GM23248 (cell line): ENCODE results near the gene CRYBB1. TPM values are rescaled to one million over a fixed set of nuclear protein-coding genes. Genes with fewer than 3 reads are reported as not detected.

ENCODE experiments used
- DNase-seq: peaks from one replicate; pipeline ENCODE4 v3.0.0-alpha.2; 2015
- H2AFZ ChIP-seq: fragments of 200-600 bp; sonication (generic); 2 replicates; pipeline ENCODE4 v1.6.1; 2016; ENCODE audit warnings: antibody characterized with exemption
- H3F3A ChIP-seq: fragments of 200-600 bp; sonication (generic); 2 replicates; pipeline ENCODE4 v1.6.1; 2016; ENCODE audit warnings: mild to moderate bottlenecking, antibody characterized with exemption, mixed run types; ENCODE audit not compliant: insufficient read depth
- H3K27ac ChIP-seq: fragments of 200-600 bp; sonication (generic); 2 replicates; pipeline ENCODE4 v1.5.1; 2016; ENCODE audit warnings: mild to moderate bottlenecking
- H3K27me3 ChIP-seq: fragments of 200-600 bp; sonication (generic); replicated peaks from 2 replicates; pipeline ENCODE4 v1.6.1; 2016; ENCODE audit warnings: mild to moderate bottlenecking; ENCODE audit not compliant: insufficient read depth
- H3K36me3 ChIP-seq: fragments of 200-600 bp; sonication (generic); 2 replicates; pipeline ENCODE4 v1.6.1; 2016; ENCODE audit warnings: low read depth, mild to moderate bottlenecking
- H3K4me1 ChIP-seq: fragments of 200-600 bp; sonication (generic); 2 replicates; pipeline ENCODE4 v1.6.1; 2016; ENCODE audit warnings: mild to moderate bottlenecking; ENCODE audit not compliant: insufficient read depth
- H3K4me2 ChIP-seq: fragments of 200-600 bp; sonication (generic); one replicate; pipeline ENCODE4 v1.6.1; 2016; ENCODE audit warnings: mild to moderate bottlenecking; ENCODE audit not compliant: unreplicated experiment
- H3K4me3 ChIP-seq: fragments of 200-600 bp; sonication (generic); 2 replicates; pipeline ENCODE4 v1.5.1; 2016; ENCODE audit warnings: mild to moderate bottlenecking
- H3K79me2 ChIP-seq: fragments of 200-600 bp; sonication (generic); 2 replicates; pipeline ENCODE4 v1.6.1; 2016; ENCODE audit warnings: mild to moderate bottlenecking; ENCODE audit not compliant: insufficient read depth
- H3K9ac ChIP-seq: fragments of 200-600 bp; sonication (generic); 2 replicates; pipeline ENCODE4 v1.6.1; 2016; ENCODE audit warnings: mild to moderate bottlenecking
- H3K9me2 ChIP-seq: fragments of 200-600 bp; sonication (generic); 2 replicates; pipeline ENCODE4 v1.6.1; 2016; ENCODE audit warnings: mixed run types, mild to moderate bottlenecking, moderate library complexity; ENCODE audit not compliant: insufficient read depth
- H3K9me3 ChIP-seq: fragments of 200-600 bp; sonication (generic); one replicate; pipeline ENCODE4 v1.6.1; 2017; ENCODE audit warnings: low read depth
- H4K20me1 ChIP-seq: fragments of 200-600 bp; sonication (generic); 2 replicates; pipeline ENCODE4 v1.6.0; 2016; ENCODE audit not compliant: insufficient read depth
- EZH2 ChIP-seq: fragments of 200-600 bp; sonication (generic); IDR thresholded peaks from 2 replicates; pipeline ENCODE4 v1.6.1; 2018; ENCODE audit warnings: antibody characterized with exemption, mild to moderate bottlenecking; ENCODE audit not compliant: insufficient read depth, poor library complexity, severe bottlenecking
- EZH2phosphoT487 ChIP-seq: fragments of 200-600 bp; sonication (generic); IDR thresholded peaks from 2 replicates; pipeline ENCODE4 v1.6.1; 2018; ENCODE audit warnings: antibody characterized with exemption, moderate library complexity, mild to moderate bottlenecking, low read depth; ENCODE audit not compliant: insufficient read depth
- WGBS, 2 experiments: methylation state at CpG; one replicate each; pipeline ENCODE4 v1.1.6; 2015 to 2017; ENCODE audit warnings: low lambda C conversion rate in 2 of 2, low coverage in 1 of 2; ENCODE audit errors: missing lambda C conversion rate in 2 of 2; 5-methylcytosine and 5-hydroxymethylcytosine counted together
- in situ Hi-C: fragments of 300-500 bp; cut with MboI; formaldehyde crosslinking; loops from 2 replicates; pipeline ENCODE4 v1.15.0; 2020
- polyA plus RNA-seq: library from polyadenylated mRNA; unstranded; fragments of >200 nt; fragmentation: Nextera tagmentation; extraction: Ambion mirVana; gene quantifications from 2 replicates; pipeline ENCODE4 v1.2.1, GENCODE V29; 2016
- total RNA-seq: library from RNA; depleted of rRNA; stranded (reverse); fragments of >200 nt; shearing (Covaris generic); gene quantifications from 2 replicates; pipeline ENCODE4 v1.2.3, GENCODE V29; 2014

CRYBB1 gene
- total and polyA plus RNA-seq, 2 experiments from 2014 or later: not detected

DNA sequence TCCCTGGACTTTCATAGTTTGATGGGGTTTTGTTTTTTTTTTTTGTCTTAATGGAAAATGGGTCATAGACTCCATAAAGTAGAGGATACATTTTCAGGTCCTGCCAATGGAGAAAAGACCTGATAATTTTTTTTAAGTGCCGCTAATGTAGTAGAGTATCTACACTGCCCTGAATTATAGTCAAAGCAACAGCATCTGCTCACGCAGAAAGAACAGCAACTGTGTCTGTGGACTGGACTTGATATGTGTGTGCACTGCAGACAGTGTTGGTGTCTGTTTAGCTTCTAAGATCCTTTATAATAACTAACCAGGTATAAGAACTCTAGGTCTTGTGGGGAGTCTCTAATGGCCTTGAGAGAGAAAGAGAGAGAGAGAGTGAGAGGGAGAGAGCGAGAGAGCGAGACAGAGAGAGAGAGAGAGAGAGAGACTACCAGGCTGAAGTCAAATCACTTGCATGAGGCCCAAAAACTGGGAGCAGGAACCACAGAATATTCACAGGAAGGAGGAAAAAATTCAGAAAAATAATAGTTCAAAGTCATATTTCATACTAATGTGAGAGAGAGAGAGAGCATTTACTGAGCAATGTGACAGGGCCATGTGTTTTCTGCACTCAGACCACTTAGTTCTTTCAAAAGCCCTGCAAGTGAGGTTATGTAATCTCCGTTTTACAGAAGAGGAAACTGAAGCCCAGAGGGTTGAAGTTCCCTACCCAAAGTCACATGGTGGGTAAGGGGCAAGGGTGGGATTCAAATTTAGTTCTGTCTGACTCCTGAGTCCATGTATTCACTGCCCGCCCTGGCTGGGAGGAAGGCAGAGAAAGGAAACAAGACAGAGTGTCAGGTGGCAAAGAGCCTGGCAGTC is 30.9 kb upstream of the CRYBB1 start:
- H3K27me3 ChIP-seq: peaks cover 52% of the 10 kb centered on the region
- no peaks in the 10 kb centered on the region for H4K20me1 ChIP-seq
- H3K4me1 ChIP-seq: peaks cover 11% of the 10 kb centered on the region
- H3K4me3 ChIP-seq: no peak overlapping the region
- H2AFZ ChIP-seq: no peak overlapping the region
- in situ Hi-C loops: no loop called here
- no peak overlapping the region for H3K27ac ChIP-seq
- H3K9ac ChIP-seq: no peak overlapping the region
- H3K9me2 ChIP-seq: no peaks in the 10 kb centered on the region
- DNase-seq: no peak
- H3K36me3 ChIP-seq: no peaks in the 10 kb centered on the region
- no peaks in the 10 kb centered on the region for H3K79me2 ChIP-seq
- H3K9me3 ChIP-seq: no peaks in the 10 kb centered on the region
- H3F3A ChIP-seq: 0 out of 2 replicates have a peak, but pooled peaks cover 5% of the 10 kb centered on the region
- TF ChIP-seq EZH2: no peak
- no peak overlapping the region for H3K4me2 ChIP-seq
- 59 to 61% methylated on average over 6 of the region's 6 CpGs for WGBS, 2 experiments

DNA sequence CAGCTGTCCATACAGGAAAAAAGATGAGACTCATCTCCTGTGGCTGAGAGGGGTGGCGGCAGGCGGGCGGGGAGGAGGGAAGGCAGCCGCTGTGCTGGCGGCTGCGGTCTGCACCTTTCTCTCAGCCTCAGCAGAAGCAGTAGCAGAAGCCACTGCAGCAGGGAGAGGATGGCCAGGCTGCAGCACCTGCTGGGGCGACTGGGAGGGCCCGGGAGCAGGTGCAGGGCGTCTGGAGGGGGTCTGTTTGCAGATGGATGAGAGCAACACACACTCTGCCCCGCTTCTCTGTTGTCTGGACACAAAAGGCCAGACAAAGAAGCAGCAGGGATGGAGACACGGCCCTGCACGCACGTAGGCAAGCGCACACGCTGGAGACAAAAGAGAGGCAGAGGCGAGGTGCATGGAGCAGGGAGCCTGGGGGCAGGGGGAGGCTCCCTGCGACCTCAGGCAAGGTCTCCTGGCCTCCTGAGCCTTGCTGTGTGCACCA is 30.2 kb upstream of the CRYBB1 start:
- Histone ChIP-seq H3F3A (0 out of 2 replicates have a peak, but pooled peaks cover 5% of the 10 kb centered on the region), H3K4me3 (no peak overlapping the region), H3K79me2 (no peaks in the 10 kb centered on the region), H3K9ac (no peak overlapping the region), H3K36me3 (no peaks in the 10 kb centered on the region), H3K4me1 (peaks cover 11% of the 10 kb centered on the region), H3K4me2 (no peak overlapping the region), H3K9me3 (no peaks in the 10 kb centered on the region), H3K27me3 (peaks cover 45% of the 10 kb centered on the region), H4K20me1 (no peaks in the 10 kb centered on the region), H3K27ac (no peak overlapping the region), H2AFZ (no peak overlapping the region), H3K9me2 (no peaks in the 10 kb centered on the region)
- DNase-seq: no peak
- in situ Hi-C loops: no loop called here
- 50 to 58% methylated on average over 17 of the region's 17 CpGs for WGBS, 2 experiments
- no peak for TF ChIP-seq EZH2
- no peak for TF ChIP-seq EZH2phosphoT487

DNA sequence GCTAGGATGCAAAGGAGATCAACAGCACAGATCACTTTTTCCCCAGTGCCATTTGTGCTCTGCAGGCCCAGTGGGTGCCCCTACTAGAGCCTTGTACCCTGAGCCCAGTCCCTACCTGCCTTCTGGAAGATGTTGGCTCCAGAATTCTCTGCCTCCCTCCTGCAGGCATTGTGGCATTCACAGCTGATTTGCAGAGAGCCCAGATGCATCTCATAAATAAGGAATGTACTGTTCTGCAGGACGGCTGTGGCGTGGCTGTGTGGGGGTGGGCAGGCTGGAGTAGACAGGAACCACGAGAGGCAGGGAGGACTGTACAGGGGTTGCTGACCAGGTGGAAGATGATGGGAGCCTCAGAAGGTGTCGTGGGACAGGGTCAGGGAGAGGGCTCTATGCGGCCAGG is 28.3 kb upstream of the CRYBB1 start:
- Histone ChIP-seq H3K4me3 (no peak overlapping the region), H3F3A (0 out of 2 replicates have a peak, but pooled peaks cover 5% of the 10 kb centered on the region), H2AFZ (no peak overlapping the region), H3K79me2 (no peaks in the 10 kb centered on the region), H3K4me1 (peaks cover 11% of the 10 kb centered on the region), H3K27me3 (peaks cover 28% of the 10 kb centered on the region), H3K9ac (no peak overlapping the region), H3K36me3 (no peaks in the 10 kb centered on the region), H3K4me2 (no peak overlapping the region), H4K20me1 (no peaks in the 10 kb centered on the region), H3K9me2 (no peaks in the 10 kb centered on the region), H3K9me3 (no peaks in the 10 kb centered on the region), H3K27ac (no peak overlapping the region)
- TF ChIP-seq EZH2phosphoT487: no peak
- TF ChIP-seq EZH2: no peak
- in situ Hi-C loops: no loop called here
- peak; percentile 68 for DNase-seq
- 11% methylated on average over 5 of the region's 5 CpGs for WGBS, 2 experiments

DNA sequence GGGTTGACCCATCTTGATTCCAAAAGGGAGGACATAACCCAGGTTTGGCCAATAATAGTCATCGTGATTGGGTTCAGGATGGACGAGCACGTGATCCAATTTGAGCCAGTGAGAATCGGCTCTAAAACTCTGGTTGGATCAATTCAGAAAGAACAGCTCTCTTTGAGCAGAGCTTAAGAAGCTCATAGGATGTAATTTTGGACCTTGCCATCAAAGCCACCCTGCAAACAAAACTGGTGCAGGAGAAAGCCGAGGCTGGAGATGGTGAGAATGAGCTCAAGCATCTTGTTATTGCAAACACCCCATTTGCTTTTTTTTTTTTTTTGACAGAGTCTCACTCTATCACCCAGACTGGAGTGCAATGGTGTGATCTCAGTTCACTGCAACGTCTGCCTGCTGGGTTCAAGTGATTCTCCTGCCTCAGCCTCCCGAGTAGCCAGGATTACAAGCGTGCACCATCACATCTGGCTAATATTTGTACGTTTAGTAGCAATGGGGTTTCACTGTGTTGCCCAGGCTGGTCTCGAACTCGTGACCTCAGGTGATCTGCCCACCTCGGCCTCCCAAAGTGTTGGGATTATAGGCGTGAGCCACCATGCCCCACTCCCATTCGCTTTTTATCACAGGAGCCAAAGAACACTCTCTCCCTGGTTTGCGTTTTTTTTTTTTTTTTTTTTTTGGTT is 25.7 kb upstream of the CRYBB1 start:
- Histone ChIP-seq H3K4me1 (peaks cover 11% of the 10 kb centered on the region), H3K4me3 (no peak overlapping the region), H3F3A (0 out of 2 replicates have a peak, but pooled peaks cover 5% of the 10 kb centered on the region), H3K79me2 (no peaks in the 10 kb centered on the region), H3K36me3 (no peaks in the 10 kb centered on the region), H2AFZ (no peak overlapping the region), H3K27ac (no peak overlapping the region), H3K9ac (no peak overlapping the region), H3K9me3 (no peaks in the 10 kb centered on the region), H3K27me3 (peaks cover 14% of the 10 kb centered on the region), H4K20me1 (no peaks in the 10 kb centered on the region), H3K9me2 (no peaks in the 10 kb centered on the region), H3K4me2 (no peak overlapping the region)
- no peak for DNase-seq
- WGBS, 2 experiments: 81 to 82% methylated on average over 15 of the region's 15 CpGs
- in situ Hi-C loops: no loop called here
- TF ChIP-seq EZH2phosphoT487 (no peak), EZH2 (no peak)
